B cell (primary cell): ENCODE results near the gene IGSF8. TPM values are rescaled to one million over a fixed set of nuclear protein-coding genes. Genes with fewer than 3 reads are reported as not detected.

Experiments used
- ATAC-seq: fragments of 200-7000 bp; cut with Tn5 transposase; one replicate; pipeline ENCODE4 v1.10.0; 2021; ENCODE audit warnings: low read depth, mild to moderate bottlenecking, moderate number of reproducible peaks, moderate library complexity
- CTCF ChIA-PET: fragments of 350-600 bp; sonication (Branson Sonifier 250); formaldehyde crosslinking; loops from one replicate; lab custom pipeline; 2021; ENCODE audit warnings: antibody characterized with exemption, inconsistent platforms; lab: Charles Lee
- POLR2A ChIA-PET: fragments of 350-600 bp; sonication (Branson Sonifier 250); formaldehyde crosslinking; loops from one replicate; lab custom pipeline; 2021; ENCODE audit warnings: antibody characterized with exemption; lab: Charles Lee
- DNase-seq: peaks from one replicate; pipeline ENCODE4 v3.0.0; 2013
- H2AFZ ChIP-seq: 2 replicates; pipeline ENCODE4 v1.6.1; 2012; ENCODE audit warnings: mild to moderate bottlenecking, low read depth, low read length; ENCODE audit not compliant: insufficient read depth, poor library complexity, severe bottlenecking
- H3K27ac ChIP-seq, 2 donors: 1 replicate in 1 of 2; 2 replicates in 1 of 2; pipeline ENCODE4 v1.5.1; 2012 to 2013; ENCODE audit warnings: low read length in 2 of 2, mild to moderate bottlenecking in 2 of 2, moderate library complexity in 1 of 2
- H3K27me3 ChIP-seq, 4 experiments: fragments of 200-600 bp in 1 of 4; sonication (generic) in 1 of 4; replicated peaks in 1 of 4; 1 replicate in 2 of 4; 2 replicates in 2 of 4; pipeline versions ENCODE4 v1.6.1 to v1.7.0; 2013 to 2016; ENCODE audit warnings: low read length in 3 of 4, mild to moderate bottlenecking in 2 of 4, mixed read lengths in 1 of 4, moderate library complexity in 1 of 4; ENCODE audit not compliant: insufficient read depth in 4 of 4, control insufficient read depth in 3 of 4; ENCODE audit errors: control extremely low read depth in 1 of 4
- H3K36me3 ChIP-seq, 2 experiments: replicated peaks in 1 of 2; 1 replicate in 1 of 2; 2 replicates in 1 of 2; pipeline versions ENCODE4 v1.6.1 to v1.7.1; 2013; ENCODE audit warnings: low read length in 1 of 2; ENCODE audit not compliant: insufficient read depth in 2 of 2, control insufficient read depth in 1 of 2; ENCODE audit errors: control extremely low read depth in 1 of 2, extremely low read depth in 1 of 2
- H3K4me1 ChIP-seq, 2 donors: fragments of 200-600 bp in 1 of 2; sonication (generic) in 1 of 2; 1 replicate in 1 of 2; 2 replicates in 1 of 2; pipeline versions ENCODE4 v1.5.1 to v1.6.1; 2013 to 2017; ENCODE audit warnings: low read length in 2 of 2; ENCODE audit not compliant: control insufficient read depth in 2 of 2, insufficient read depth in 2 of 2
- H3K4me2 ChIP-seq: replicated peaks from 2 replicates; pipeline ENCODE3; 2012; ENCODE audit warnings: mild to moderate bottlenecking, low read depth, low read length; ENCODE audit not compliant: poor library complexity, severe bottlenecking
- H3K4me3 ChIP-seq, 5 experiments: fragments of 200-600 bp in 1 of 5; sonication (generic) in 1 of 5; 1 replicate in 3 of 5; 2 replicates in 2 of 5; pipeline versions ENCODE4 v1.5.1 to v1.7.0; 2011 to 2016; ENCODE audit warnings: low read length in 4 of 5, mild to moderate bottlenecking in 4 of 5, low read depth in 2 of 5, control low read depth in 1 of 5, moderate library complexity in 1 of 5; ENCODE audit not compliant: insufficient read depth in 1 of 5; ENCODE audit errors: control extremely low read depth in 1 of 5, extremely low read depth in 1 of 5
- H3K79me2 ChIP-seq: fragments of 200-600 bp; sonication (generic); one replicate; pipeline ENCODE4 v1.6.0; 2016; ENCODE audit warnings: low read length; ENCODE audit not compliant: control insufficient read depth, insufficient read depth
- H3K9ac ChIP-seq: fragments of 200-600 bp; sonication (generic); 2 replicates; pipeline ENCODE4 v1.6.1; 2017; ENCODE audit warnings: mild to moderate bottlenecking, low read length, moderate library complexity
- H3K9me3 ChIP-seq, 3 donors: one replicate each; pipeline versions ENCODE4 v1.6.1 to v1.7.1; 2013; ENCODE audit warnings: low read length in 2 of 3; ENCODE audit not compliant: control insufficient read depth in 2 of 3, insufficient read depth in 1 of 3; ENCODE audit errors: control extremely low read depth in 1 of 3
- H4K20me1 ChIP-seq: 2 replicates; pipeline ENCODE4 v1.6.0; 2012; ENCODE audit warnings: mild to moderate bottlenecking, low read length; ENCODE audit not compliant: insufficient read depth, control insufficient read depth, poor library complexity, severe bottlenecking
- H3K27ac Mint-ChIP-seq: one replicate; pipeline ENCODE4 v1.8.0; 2021; ENCODE audit warnings: mixed read lengths
- H3K27me3 Mint-ChIP-seq: one replicate; pipeline ENCODE4 v1.8.0; 2021; ENCODE audit warnings: mixed read lengths
- H3K4me1 Mint-ChIP-seq: one replicate; pipeline ENCODE4 v1.8.0; 2021; ENCODE audit warnings: mixed read lengths
- H3K4me3 Mint-ChIP-seq: one replicate; pipeline ENCODE4 v1.8.0; 2021; ENCODE audit warnings: mixed read lengths
- H3K9me3 Mint-ChIP-seq: one replicate; pipeline ENCODE4 v1.8.0; 2022; ENCODE audit warnings: mixed read lengths; ENCODE audit not compliant: insufficient read depth
- EZH2 ChIP-seq: IDR thresholded peaks from 2 replicates; pipeline ENCODE4 v1.6.1; 2012; ENCODE audit warnings: borderline replicate concordance, low read depth, mild to moderate bottlenecking, moderate library complexity, low read length; ENCODE audit not compliant: insufficient read depth, poor library complexity, severe bottlenecking
- WGBS: methylation state at CpG from one replicate; pipeline ENCODE4 v1.1.5; 2013; ENCODE audit warnings: missing lambda C conversion rate; ENCODE audit not compliant: insufficient coverage; 5-methylcytosine and 5-hydroxymethylcytosine counted together
- intact Hi-C: fragments of 100-400 bp; cut with micrococcal nuclease; formaldehyde crosslinking; loops from one replicate; pipeline ENCODE4 v1.10.0; 2022
- polyA plus RNA-seq: library from polyadenylated mRNA; depleted of rRNA; stranded (reverse); fragments of >200 nt; gene quantifications from 2 replicates; pipeline ENCODE4 v1.2.3, GENCODE V29; 2012
- total RNA-seq, 2 donors: library from RNA; stranded (reverse); fragments of 120-200 nt in 1 of 2; gene quantifications; 1 replicate in 1 of 2; 2 replicates in 1 of 2; pipeline versions ENCODE4 v1.2.3 to v1.2.4, GENCODE V29; 2013 to 2022
- TF ChIP-seq, protein P1 (sequence below): fragments of 200-600 bp; IDR thresholded peaks from one replicate; pipeline ENCODE4 v1.8.0; 2022; ENCODE audit warnings: antibody characterized with exemption, mild to moderate bottlenecking

IGSF8 gene
- total and polyA plus RNA-seq, 2 donors (not counting 1 experiment from before 2014, with no cell fraction given), result 37.2 to 56.0 TPM

- H3K4me2 ChIP-seq, result no peak overlapping the region
- CTCF ChIA-PET, result interaction anchor here (0.9 kb wide), 1 partner anchor 21 kb away, joined by 3 read pairs; no protein-coding TSS in a partner anchor
- no peak overlapping the region for H2AFZ ChIP-seq
- Mint-ChIP-seq H3K4me3 (no peak overlapping the region), H3K4me1 (no peaks in the 10 kb centered on the region), H3K27me3 (peaks cover 37% of the 10 kb centered on the region), H3K9me3 (no peaks in the 10 kb centered on the region), H3K27ac (no peak overlapping the region)
- no peak overlapping the region for H3K9ac ChIP-seq
- ATAC-seq, result no peak
- intact Hi-C loops, result no loop called here
- no peaks in the 10 kb centered on the region for H3K36me3 ChIP-seq
- POLR2A ChIA-PET, result no interaction called here
- H3K9me3 ChIP-seq, result no peaks in the 10 kb centered on the region
- H3K27me3 ChIP-seq, result peaks cover 0 to 11% (median 2%) of the 10 kb centered on the region in 4 experiments
- 100% methylated on average over 1 of the region's 3 CpGs for WGBS
- H3K79me2 ChIP-seq, result no peaks in the 10 kb centered on the region
- no peak for DNase-seq
- H3K4me1 ChIP-seq, result no peaks in the 10 kb centered on the region
- no peaks in the 10 kb centered on the region for H4K20me1 ChIP-seq
- no peak overlapping the region for H3K27ac ChIP-seq
- H3K4me3 ChIP-seq, result no peak overlapping the region
- no peak for TF ChIP-seq EZH2
- TF ChIP-seq, protein P1, sequence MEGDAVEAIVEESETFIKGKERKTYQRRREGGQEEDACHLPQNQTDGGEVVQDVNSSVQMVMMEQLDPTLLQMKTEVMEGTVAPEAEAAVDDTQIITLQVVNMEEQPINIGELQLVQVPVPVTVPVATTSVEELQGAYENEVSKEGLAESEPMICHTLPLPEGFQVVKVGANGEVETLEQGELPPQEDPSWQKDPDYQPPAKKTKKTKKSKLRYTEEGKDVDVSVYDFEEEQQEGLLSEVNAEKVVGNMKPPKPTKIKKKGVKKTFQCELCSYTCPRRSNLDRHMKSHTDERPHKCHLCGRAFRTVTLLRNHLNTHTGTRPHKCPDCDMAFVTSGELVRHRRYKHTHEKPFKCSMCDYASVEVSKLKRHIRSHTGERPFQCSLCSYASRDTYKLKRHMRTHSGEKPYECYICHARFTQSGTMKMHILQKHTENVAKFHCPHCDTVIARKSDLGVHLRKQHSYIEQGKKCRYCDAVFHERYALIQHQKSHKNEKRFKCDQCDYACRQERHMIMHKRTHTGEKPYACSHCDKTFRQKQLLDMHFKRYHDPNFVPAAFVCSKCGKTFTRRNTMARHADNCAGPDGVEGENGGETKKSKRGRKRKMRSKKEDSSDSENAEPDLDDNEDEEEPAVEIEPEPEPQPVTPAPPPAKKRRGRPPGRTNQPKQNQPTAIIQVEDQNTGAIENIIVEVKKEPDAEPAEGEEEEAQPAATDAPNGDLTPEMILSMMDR, result no peak
Measured at GRCh38 chr1:160129558-160129957, 31.1 kb upstream of the IGSF8 start.

DNA sequence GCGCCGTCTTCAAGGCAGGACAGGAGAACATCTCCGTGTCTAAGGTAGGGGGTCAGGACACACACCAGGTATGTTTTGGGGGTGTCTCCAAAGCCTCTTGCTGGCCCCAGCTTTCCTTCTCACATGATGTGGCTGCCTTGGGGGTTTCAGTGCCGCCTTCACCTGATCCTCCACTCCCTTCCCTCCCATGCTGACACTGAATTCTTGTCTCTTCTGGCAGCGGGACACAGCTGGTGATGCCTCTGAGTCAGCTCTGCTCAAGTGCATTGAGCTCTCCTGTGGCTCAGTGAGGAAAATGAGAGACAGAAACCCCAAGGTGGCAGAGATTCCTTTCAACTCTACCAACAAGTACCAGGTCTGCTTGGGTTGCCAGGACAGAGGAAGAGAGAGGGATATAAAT lies 30.6 kb upstream of the IGSF8 start:
- no peaks in the 10 kb centered on the region for H3K36me3 ChIP-seq
- TF ChIP-seq, protein P1, result no peak
- TF ChIP-seq EZH2, result no peak
- Mint-ChIP-seq H3K4me3 (no peak overlapping the region), H3K27ac (no peak overlapping the region), H3K4me1 (no peaks in the 10 kb centered on the region), H3K9me3 (no peaks in the 10 kb centered on the region), H3K27me3 (peaks cover 38% of the 10 kb centered on the region)
- no peak overlapping the region for H3K4me3 ChIP-seq
- H3K27me3 ChIP-seq, result peaks cover 0 to 11% (median 2%) of the 10 kb centered on the region in 4 experiments
- POLR2A ChIA-PET, result interaction anchor here (0.5 kb wide), 1 partner anchor 30 kb away, joined by 3 read pairs; no protein-coding TSS in a partner anchor
- H4K20me1 ChIP-seq, result no peaks in the 10 kb centered on the region
- no peak overlapping the region for H3K9ac ChIP-seq
- ATAC-seq, result no peak
- H3K27ac ChIP-seq, result no peak overlapping the region
- no peaks in the 10 kb centered on the region for H3K9me3 ChIP-seq
- H2AFZ ChIP-seq, result no peak overlapping the region
- DNase-seq, result no peak
- 100% methylated on average over 3 of the region's 5 CpGs for WGBS
- CTCF ChIA-PET, result no interaction called here
- no peaks in the 10 kb centered on the region for H3K79me2 ChIP-seq
- no peaks in the 10 kb centered on the region for H3K4me1 ChIP-seq
- no peak overlapping the region for H3K4me2 ChIP-seq
- intact Hi-C loops, result no loop called here
